ENCODE results near the gene SOX6.

GRCh38 chr11:16153951-16154350, 202.4 kb downstream of the SOX6 start:
- TF ChIP-seq TAF1 (IDR thresholded peaks at IDR 0.05; ENCODE audit: low read depth, low read length): no peak
- no peak for TF ChIP-seq SPI1 (IDR thresholded peaks at IDR 0.05; ENCODE audit: low read depth, low read length)
- TF ChIP-seq POLR2AphosphoS5 (IDR thresholded peaks at IDR 0.05; ENCODE audit: low read depth, low read length): no peak
- TF ChIP-seq POLR2A (IDR thresholded peaks at IDR 0.05; ENCODE audit: low read depth, low read length): no peak
- no peak for TF ChIP-seq POU2F2 (IDR thresholded peaks at IDR 0.05; ENCODE audit: low read depth, low read length)
- no peak for TF ChIP-seq PAX5 (IDR thresholded peaks at IDR 0.05; ENCODE audit: insufficient read depth, low read length, severe bottlenecking)

Data from GM12891 (cell line).